HepG2 (cell line): ENCODE measurements around the gene GRPEL2. TPM values are rescaled to one million over a fixed set of nuclear protein-coding genes. Genes with fewer than 3 reads are reported as not detected.
A peak's percentile ranks its signal among the peaks of the same experiment; 100 is the strongest.

Experiments used
- ETS1 ChIP-seq: sonication (generic); formaldehyde crosslinking; IDR thresholded peaks from 2 replicates; pipeline ENCODE4 v1.4.0; 2020; ENCODE audit warnings: missing genetic modification reagents
- EZH2 ChIP-seq: conservative IDR thresholded peaks from 2 replicates; pipeline ENCODE4 v1.6.1; 2012; ENCODE audit warnings: mild to moderate bottlenecking, low read depth, low read length, moderate library complexity
- HMGA1 ChIP-seq: sonication (generic); formaldehyde crosslinking; conservative IDR thresholded peaks from 2 replicates; pipeline ENCODE4 v1.4.0; 2020; ENCODE audit warnings: missing genetic modification reagents
- HNRNPL ChIP-seq: fragments of 200-400 bp; formaldehyde crosslinking; IDR thresholded peaks from 2 replicates; pipeline ENCODE4 v1.6.1; 2017; ENCODE audit warnings: mild to moderate bottlenecking, low read depth, low read length
- HOXA7 ChIP-seq: sonication (generic); formaldehyde crosslinking; IDR thresholded peaks from 2 replicates; pipeline ENCODE4 v1.8.1; 2022; ENCODE audit warnings: mild to moderate bottlenecking, missing genetic modification reagents, moderate library complexity
- KDM5B ChIP-seq: sonication (generic); formaldehyde crosslinking; IDR thresholded peaks from 2 replicates; pipeline ENCODE4 v1.4.0; 2020; ENCODE audit warnings: missing genetic modification reagents, mild to moderate bottlenecking, borderline replicate concordance
- NFKB2 ChIP-seq: sonication (generic); formaldehyde crosslinking; IDR thresholded peaks from 2 replicates; pipeline ENCODE4 v1.4.0; 2020; ENCODE audit warnings: missing genetic modification reagents, borderline replicate concordance
- NR2F1 ChIP-seq, 2 experiments: fragments of 450-650 bp in 1 of 2; formaldehyde crosslinking in 1 of 2; IDR thresholded peaks; 2 replicates each; pipeline versions ENCODE4 v1.5.0 to v1.6.1; 2016 to 2020; ENCODE audit warnings: mild to moderate bottlenecking in 1 of 2, missing compliant biosample characterization in 1 of 2, missing genetic modification reagents in 1 of 2, moderate library complexity in 1 of 2
- NRL ChIP-seq: sonication (generic); formaldehyde crosslinking; IDR thresholded peaks from 2 replicates; pipeline ENCODE4 v1.5.0; 2020; ENCODE audit warnings: missing genetic modification reagents, mild to moderate bottlenecking, moderate library complexity, borderline replicate concordance
- RBFOX2 ChIP-seq: fragments of 200-400 bp; formaldehyde crosslinking; IDR thresholded peaks from 2 replicates; pipeline ENCODE4 v1.6.1; 2017; ENCODE audit warnings: low read depth, mild to moderate bottlenecking, low read length
- TARDBP ChIP-seq: sonication (generic); formaldehyde crosslinking; IDR thresholded peaks from 2 replicates; pipeline ENCODE4 v1.8.0; 2022; ENCODE audit warnings: mild to moderate bottlenecking, missing genetic modification reagents
- ZNF275 ChIP-seq: sonication (generic); formaldehyde crosslinking; IDR thresholded peaks from 2 replicates; pipeline ENCODE4 v1.8.0; 2022; ENCODE audit warnings: missing genetic modification reagents, mild to moderate bottlenecking, inconsistent platforms, borderline replicate concordance
- ZNF350 ChIP-seq: sonication (generic); formaldehyde crosslinking; IDR thresholded peaks from 2 replicates; pipeline ENCODE4 v1.4.0; 2020; ENCODE audit warnings: mild to moderate bottlenecking, low read depth, missing genetic modification reagents, borderline replicate concordance
- ZNF703 ChIP-seq: sonication (generic); formaldehyde crosslinking; IDR thresholded peaks from 2 replicates; pipeline ENCODE4 v1.5.1; 2020; ENCODE audit warnings: missing genetic modification reagents, mild to moderate bottlenecking, moderate library complexity, borderline replicate concordance
- ZNF776 ChIP-seq: sonication (generic); formaldehyde crosslinking; IDR thresholded peaks from 2 replicates; pipeline ENCODE4 v1.4.0; 2020; ENCODE audit warnings: mild to moderate bottlenecking, missing genetic modification reagents
- ZNF891 ChIP-seq: sonication (generic); formaldehyde crosslinking; IDR thresholded peaks from 2 replicates; pipeline ENCODE4 v1.5.0; 2020; ENCODE audit warnings: mild to moderate bottlenecking, missing genetic modification reagents
- ZZZ3 ChIP-seq: sonication (generic); formaldehyde crosslinking; IDR thresholded peaks from 2 replicates; pipeline ENCODE4 v1.4.0; 2020; ENCODE audit warnings: missing genetic modification reagents, mild to moderate bottlenecking, borderline replicate concordance
- polyA plus RNA-seq, 8 experiments: library from polyadenylated mRNA; depleted of rRNA in 3 of 8; stranded (reverse) in 7 of 8; unstranded in 1 of 8; fragments of >200 nt; fragmentation: Illumina TruSeq in 4 of 8; extraction: Trizol in 4 of 8; gene quantifications; 2 replicates each; pipeline versions ENCODE4 v1.2.1 to v1.2.3, GENCODE V29; 2011 to 2016; ENCODE audit warnings: low read depth in 4 of 8, missing spikeins in 1 of 8, mixed read lengths in 1 of 8; ENCODE audit not compliant: insufficient read depth in 1 of 8
- total RNA-seq, 5 experiments: library from RNA; depleted of rRNA; stranded (reverse); fragments of >200 nt; fragmentation: Illumina TruSeq; extraction: Trizol; gene quantifications; 2 replicates each; pipeline ENCODE4 v1.2.3, GENCODE V29; 2016; ENCODE audit warnings: low read depth in 1 of 5
- TF ChIP-seq, protein P1 (sequence below): sonication (generic); formaldehyde crosslinking; IDR thresholded peaks from 2 replicates; pipeline ENCODE4 v1.4.0; 2020; ENCODE audit warnings: missing genetic modification reagents, mild to moderate bottlenecking, borderline replicate concordance
- TF ChIP-seq, protein P2 (sequence below), 2 experiments: fragments of 450-650 bp in 1 of 2; sonication (generic) in 1 of 2; formaldehyde crosslinking; IDR thresholded peaks; 2 replicates each; pipeline versions ENCODE4 v1.5.0 to v1.8.0; 2020 to 2022; ENCODE audit warnings: mild to moderate bottlenecking in 1 of 2, missing genetic modification reagents in 1 of 2
- TF ChIP-seq, protein P3 (sequence below): sonication (generic); formaldehyde crosslinking; IDR thresholded peaks from 2 replicates; pipeline ENCODE4 v1.4.0; 2020; ENCODE audit warnings: missing genetic modification reagents

The GRPEL2 gene
- total and polyA plus RNA-seq, 2 of the 13 experiments (the other 11 are each of a cell fraction or from before 2014, with no cell fraction given) = 13.1 to 16.6 TPM

DNA sequence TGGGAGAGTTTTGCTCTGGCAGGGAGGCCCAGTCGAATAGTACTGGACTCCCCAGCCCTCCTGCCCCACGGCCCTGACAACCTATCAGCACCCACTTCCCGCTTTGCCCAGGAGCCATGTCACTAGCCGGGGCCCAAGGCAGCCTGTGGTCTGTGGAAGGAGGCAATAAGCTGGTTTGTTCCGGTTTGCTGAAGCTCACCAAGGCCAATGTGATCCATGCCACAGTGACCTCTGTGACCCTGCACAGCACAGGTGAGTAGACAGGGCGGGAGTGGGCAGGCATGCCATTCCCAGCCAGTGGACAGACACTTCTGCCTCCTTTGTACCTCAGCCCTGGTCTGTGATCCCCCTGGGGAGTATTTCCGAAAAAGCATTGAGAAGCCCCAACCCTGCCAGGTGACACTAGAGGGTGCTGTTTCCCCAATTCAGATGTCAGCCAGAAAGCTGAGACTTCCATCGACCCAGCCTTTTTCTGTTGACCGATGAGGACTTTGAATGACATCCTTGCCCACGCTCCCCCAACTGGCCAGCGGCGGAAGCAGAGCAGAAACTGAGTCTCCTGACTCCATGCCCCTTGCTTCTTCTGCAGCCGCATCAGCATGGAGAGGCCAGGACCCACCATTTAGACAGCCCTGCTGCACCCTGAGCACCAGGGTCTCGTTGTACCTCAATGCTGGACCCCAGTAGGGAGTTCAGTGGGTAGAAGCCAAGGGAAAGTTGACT, 22.1 kb downstream of the GRPEL2 start (continued):
- TF ChIP-seq, protein P1, sequence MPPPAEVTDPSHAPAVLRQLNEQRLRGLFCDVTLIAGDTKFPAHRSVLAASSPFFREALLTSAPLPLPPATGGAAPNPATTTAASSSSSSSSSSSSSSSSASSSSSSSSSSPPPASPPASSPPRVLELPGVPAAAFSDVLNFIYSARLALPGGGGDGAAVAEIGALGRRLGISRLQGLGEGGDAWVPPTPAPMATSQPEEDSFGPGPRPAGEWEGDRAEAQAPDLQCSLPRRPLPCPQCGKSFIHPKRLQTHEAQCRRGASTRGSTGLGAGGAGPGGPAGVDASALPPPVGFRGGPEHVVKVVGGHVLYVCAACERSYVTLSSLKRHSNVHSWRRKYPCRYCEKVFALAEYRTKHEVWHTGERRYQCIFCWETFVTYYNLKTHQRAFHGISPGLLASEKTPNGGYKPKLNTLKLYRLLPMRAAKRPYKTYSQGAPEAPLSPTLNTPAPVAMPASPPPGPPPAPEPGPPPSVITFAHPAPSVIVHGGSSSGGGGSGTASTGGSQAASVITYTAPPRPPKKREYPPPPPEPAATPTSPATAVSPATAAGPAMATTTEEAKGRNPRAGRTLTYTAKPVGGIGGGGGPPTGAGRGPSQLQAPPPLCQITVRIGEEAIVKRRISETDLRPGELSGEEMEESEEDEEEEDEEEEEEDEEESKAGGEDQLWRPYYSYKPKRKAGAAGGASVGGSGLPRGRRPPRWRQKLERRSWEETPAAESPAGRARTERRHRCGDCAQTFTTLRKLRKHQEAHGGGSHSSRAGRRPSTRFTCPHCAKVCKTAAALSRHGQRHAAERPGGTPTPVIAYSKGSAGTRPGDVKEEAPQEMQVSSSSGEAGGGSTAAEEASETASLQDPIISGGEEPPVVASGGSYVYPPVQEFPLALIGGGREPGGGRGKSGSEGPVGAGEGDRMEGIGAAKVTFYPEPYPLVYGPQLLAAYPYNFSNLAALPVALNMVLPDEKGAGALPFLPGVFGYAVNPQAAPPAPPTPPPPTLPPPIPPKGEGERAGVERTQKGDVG = no peak
- TF ChIP-seq, protein P2, sequence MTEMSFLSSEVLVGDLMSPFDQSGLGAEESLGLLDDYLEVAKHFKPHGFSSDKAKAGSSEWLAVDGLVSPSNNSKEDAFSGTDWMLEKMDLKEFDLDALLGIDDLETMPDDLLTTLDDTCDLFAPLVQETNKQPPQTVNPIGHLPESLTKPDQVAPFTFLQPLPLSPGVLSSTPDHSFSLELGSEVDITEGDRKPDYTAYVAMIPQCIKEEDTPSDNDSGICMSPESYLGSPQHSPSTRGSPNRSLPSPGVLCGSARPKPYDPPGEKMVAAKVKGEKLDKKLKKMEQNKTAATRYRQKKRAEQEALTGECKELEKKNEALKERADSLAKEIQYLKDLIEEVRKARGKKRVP (CRISPR knock-in tag; IDR thresholded peaks at IDR 0.05) = no peak
- TF ChIP-seq ETS1 (CRISPR knock-in tag) (no peak), EZH2 (no peak), NFKB2 (CRISPR knock-in tag) (no peak), NR2F1 (CRISPR knock-in tag; IDR thresholded peaks at IDR 0.05) (peak; percentile 65 to 75), HNRNPL (0 out of 2 replicates have a peak, but pooled peaks have one; percentile 23), ZNF776 (no peak), ZNF703 (CRISPR knock-in tag) (no peak), HMGA1 (CRISPR knock-in tag) (no peak), RBFOX2 (no peak), ZZZ3 (CRISPR knock-in tag) (no peak), NRL (CRISPR knock-in tag) (0 out of 2 replicates have a peak, but pooled peaks have one; percentile 5), ZNF891 (CRISPR knock-in tag) (no peak; the same call in 1 of the 2 replicates), ZNF275 (CRISPR knock-in tag) (no peak), HOXA7 (CRISPR knock-in tag) (no peak), TARDBP (no peak), ZNF350 (CRISPR knock-in tag) (peak; percentile 81; the same call in 1 of the 2 replicates), KDM5B (no peak)
- TF ChIP-seq, protein P3, sequence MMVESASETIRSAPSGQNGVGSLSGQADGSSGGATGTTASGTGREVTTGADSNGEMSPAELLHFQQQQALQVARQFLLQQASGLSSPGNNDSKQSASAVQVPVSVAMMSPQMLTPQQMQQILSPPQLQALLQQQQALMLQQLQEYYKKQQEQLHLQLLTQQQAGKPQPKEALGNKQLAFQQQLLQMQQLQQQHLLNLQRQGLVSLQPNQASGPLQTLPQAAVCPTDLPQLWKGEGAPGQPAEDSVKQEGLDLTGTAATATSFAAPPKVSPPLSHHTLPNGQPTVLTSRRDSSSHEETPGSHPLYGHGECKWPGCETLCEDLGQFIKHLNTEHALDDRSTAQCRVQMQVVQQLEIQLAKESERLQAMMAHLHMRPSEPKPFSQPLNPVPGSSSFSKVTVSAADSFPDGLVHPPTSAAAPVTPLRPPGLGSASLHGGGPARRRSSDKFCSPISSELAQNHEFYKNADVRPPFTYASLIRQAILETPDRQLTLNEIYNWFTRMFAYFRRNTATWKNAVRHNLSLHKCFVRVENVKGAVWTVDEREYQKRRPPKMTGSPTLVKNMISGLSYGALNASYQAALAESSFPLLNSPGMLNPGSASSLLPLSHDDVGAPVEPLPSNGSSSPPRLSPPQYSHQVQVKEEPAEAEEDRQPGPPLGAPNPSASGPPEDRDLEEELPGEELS (CRISPR knock-in tag) = no peak
